ENCODE results near the gene AKR1C8. TPM values are rescaled to one million over a fixed set of nuclear protein-coding genes. Genes with fewer than 3 reads are reported as not detected.

Gene AKR1C8
- total and polyA plus RNA-seq, 2 of the 13 experiments (the other 11 are each of a cell fraction or from before 2014, with no cell fraction given): 0.12 TPM; not detected in 1

- no peak for TF ChIP-seq MZF1 (CRISPR knock-in tag; IDR thresholded peaks at IDR 0.05; ENCODE audit: borderline replicate concordance)
- TF ChIP-seq NFE2L2 (IDR thresholded peaks at IDR 0.05; ENCODE audit: low read length): no peak
- TF ChIP-seq ZNF138 (CRISPR knock-in tag; IDR thresholded peaks at IDR 0.05; ENCODE audit: low read depth): no peak
- TF ChIP-seq ZNF3 (CRISPR knock-in tag; IDR thresholded peaks at IDR 0.05): no peak; the same call in 1 of the 2 replicates
- TF ChIP-seq, protein P1, sequence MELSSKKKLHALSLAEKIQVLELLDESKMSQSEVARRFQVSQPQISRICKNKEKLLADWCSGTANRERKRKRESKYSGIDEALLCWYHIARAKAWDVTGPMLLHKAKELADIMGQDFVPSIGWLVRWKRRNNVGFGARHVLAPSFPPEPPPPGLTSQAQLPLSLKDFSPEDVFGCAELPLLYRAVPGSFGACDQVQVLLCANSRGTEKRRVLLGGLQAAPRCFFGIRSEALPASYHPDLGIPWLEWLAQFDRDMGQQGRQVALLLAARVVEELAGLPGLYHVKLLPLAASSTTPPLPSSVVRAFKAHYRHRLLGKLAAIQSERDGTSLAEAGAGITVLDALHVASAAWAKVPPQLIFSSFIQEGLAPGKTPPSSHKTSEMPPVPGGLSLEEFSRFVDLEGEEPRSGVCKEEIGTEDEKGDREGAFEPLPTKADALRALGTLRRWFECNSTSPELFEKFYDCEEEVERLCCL (CRISPR knock-in tag; IDR thresholded peaks at IDR 0.05; ENCODE audit: borderline replicate concordance): no peak
- TF ChIP-seq, protein P2, sequence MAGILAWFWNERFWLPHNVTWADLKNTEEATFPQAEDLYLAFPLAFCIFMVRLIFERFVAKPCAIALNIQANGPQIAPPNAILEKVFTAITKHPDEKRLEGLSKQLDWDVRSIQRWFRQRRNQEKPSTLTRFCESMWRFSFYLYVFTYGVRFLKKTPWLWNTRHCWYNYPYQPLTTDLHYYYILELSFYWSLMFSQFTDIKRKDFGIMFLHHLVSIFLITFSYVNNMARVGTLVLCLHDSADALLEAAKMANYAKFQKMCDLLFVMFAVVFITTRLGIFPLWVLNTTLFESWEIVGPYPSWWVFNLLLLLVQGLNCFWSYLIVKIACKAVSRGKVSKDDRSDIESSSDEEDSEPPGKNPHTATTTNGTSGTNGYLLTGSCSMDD (CRISPR knock-in tag; IDR thresholded peaks at IDR 0.05): no peak
- peak; percentile 74; the same call in 1 of the 2 replicates for TF ChIP-seq ZNF747 (CRISPR knock-in tag; IDR thresholded peaks at IDR 0.05; ENCODE audit: borderline replicate concordance)
- no peak for TF ChIP-seq ESRRA (CRISPR knock-in tag; IDR thresholded peaks at IDR 0.05; ENCODE audit: low read depth)
- TF ChIP-seq EEA1 (CRISPR knock-in tag; IDR thresholded peaks at IDR 0.05; ENCODE audit: borderline replicate concordance): no peak
- TF ChIP-seq EED (CRISPR knock-in tag; IDR thresholded peaks at IDR 0.05): no peak
- TF ChIP-seq, protein P3, sequence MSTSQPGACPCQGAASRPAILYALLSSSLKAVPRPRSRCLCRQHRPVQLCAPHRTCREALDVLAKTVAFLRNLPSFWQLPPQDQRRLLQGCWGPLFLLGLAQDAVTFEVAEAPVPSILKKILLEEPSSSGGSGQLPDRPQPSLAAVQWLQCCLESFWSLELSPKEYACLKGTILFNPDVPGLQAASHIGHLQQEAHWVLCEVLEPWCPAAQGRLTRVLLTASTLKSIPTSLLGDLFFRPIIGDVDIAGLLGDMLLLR (CRISPR knock-in tag; IDR thresholded peaks at IDR 0.05): no peak
- peak; percentile 96 for TF ChIP-seq TRIM24 (CRISPR knock-in tag; IDR thresholded peaks at IDR 0.05)
- TF ChIP-seq ZNF577 (CRISPR knock-in tag; IDR thresholded peaks at IDR 0.05; ENCODE audit: borderline replicate concordance, low read depth): no peak
- TF ChIP-seq ZSCAN22 (CRISPR knock-in tag; IDR thresholded peaks at IDR 0.05): no peak
- TF ChIP-seq CBFB (CRISPR knock-in tag; IDR thresholded peaks at IDR 0.05): peak; percentile 17; the same call in 1 of the 2 replicates
- no peak for TF ChIP-seq CBX1 (IDR thresholded peaks at IDR 0.05; ENCODE audit: low read depth)
- TF ChIP-seq ZNF704 (CRISPR knock-in tag; IDR thresholded peaks at IDR 0.05; ENCODE audit: borderline replicate concordance): no peak
- TF ChIP-seq EHMT2 (IDR thresholded peaks at IDR 0.05; ENCODE audit: borderline replicate concordance, low read depth, low read length): 0 out of 2 replicates have a peak, but pooled peaks have one; percentile 40
- TF ChIP-seq, protein P4, sequence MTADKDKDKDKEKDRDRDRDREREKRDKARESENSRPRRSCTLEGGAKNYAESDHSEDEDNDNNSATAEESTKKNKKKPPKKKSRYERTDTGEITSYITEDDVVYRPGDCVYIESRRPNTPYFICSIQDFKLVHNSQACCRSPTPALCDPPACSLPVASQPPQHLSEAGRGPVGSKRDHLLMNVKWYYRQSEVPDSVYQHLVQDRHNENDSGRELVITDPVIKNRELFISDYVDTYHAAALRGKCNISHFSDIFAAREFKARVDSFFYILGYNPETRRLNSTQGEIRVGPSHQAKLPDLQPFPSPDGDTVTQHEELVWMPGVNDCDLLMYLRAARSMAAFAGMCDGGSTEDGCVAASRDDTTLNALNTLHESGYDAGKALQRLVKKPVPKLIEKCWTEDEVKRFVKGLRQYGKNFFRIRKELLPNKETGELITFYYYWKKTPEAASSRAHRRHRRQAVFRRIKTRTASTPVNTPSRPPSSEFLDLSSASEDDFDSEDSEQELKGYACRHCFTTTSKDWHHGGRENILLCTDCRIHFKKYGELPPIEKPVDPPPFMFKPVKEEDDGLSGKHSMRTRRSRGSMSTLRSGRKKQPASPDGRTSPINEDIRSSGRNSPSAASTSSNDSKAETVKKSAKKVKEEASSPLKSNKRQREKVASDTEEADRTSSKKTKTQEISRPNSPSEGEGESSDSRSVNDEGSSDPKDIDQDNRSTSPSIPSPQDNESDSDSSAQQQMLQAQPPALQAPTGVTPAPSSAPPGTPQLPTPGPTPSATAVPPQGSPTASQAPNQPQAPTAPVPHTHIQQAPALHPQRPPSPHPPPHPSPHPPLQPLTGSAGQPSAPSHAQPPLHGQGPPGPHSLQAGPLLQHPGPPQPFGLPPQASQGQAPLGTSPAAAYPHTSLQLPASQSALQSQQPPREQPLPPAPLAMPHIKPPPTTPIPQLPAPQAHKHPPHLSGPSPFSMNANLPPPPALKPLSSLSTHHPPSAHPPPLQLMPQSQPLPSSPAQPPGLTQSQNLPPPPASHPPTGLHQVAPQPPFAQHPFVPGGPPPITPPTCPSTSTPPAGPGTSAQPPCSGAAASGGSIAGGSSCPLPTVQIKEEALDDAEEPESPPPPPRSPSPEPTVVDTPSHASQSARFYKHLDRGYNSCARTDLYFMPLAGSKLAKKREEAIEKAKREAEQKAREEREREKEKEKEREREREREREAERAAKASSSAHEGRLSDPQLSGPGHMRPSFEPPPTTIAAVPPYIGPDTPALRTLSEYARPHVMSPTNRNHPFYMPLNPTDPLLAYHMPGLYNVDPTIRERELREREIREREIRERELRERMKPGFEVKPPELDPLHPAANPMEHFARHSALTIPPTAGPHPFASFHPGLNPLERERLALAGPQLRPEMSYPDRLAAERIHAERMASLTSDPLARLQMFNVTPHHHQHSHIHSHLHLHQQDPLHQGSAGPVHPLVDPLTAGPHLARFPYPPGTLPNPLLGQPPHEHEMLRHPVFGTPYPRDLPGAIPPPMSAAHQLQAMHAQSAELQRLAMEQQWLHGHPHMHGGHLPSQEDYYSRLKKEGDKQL (CRISPR knock-in tag; IDR thresholded peaks at IDR 0.05; ENCODE audit: low read depth): 0 out of 2 replicates have a peak, but pooled peaks have one; percentile 61
- TF ChIP-seq NPAS2 (CRISPR knock-in tag; IDR thresholded peaks at IDR 0.05; ENCODE audit: borderline replicate concordance): no peak
Observed at GRCh38 chr10:5234106-5234860, 49.3 kb upstream of the AKR1C8 start (continued).

Data from HepG2 (cell line).